Sigmoid colon (tissue), 7 donors: Measurements from ENCODE around the gene LVRN. TPM values are rescaled to one million over a fixed set of nuclear protein-coding genes. Genes with fewer than 3 reads are reported as not detected.
A peak's percentile ranks its signal among the peaks of the same experiment; 100 is the strongest.

ENCODE experiments used
- DNase-seq: peaks from one replicate; pipeline ENCODE4 v3.0.0-alpha.2; 2019
- H3K27ac ChIP-seq, 4 donors: fragments of 200-600 bp; sonication (generic); one replicate each; pipeline ENCODE4 v1.5.1; 2016 to 2019; ENCODE audit warnings: mild to moderate bottlenecking in 1 of 4
- H3K27me3 ChIP-seq, 3 donors: fragments of 200-600 bp; sonication (generic); one replicate each; pipeline ENCODE4 v1.5.1; 2019; ENCODE audit warnings: mild to moderate bottlenecking in 1 of 3
- H3K36me3 ChIP-seq, 4 donors: fragments of 200-600 bp; sonication (generic); one replicate each; pipeline ENCODE4 v1.5.1; 2016 to 2019
- H3K4me1 ChIP-seq, 4 donors: fragments of 200-600 bp; sonication (generic); one replicate each; pipeline ENCODE4 v1.5.1; 2017 to 2019
- H3K4me3 ChIP-seq, 4 donors: fragments of 200-600 bp; sonication (generic); one replicate each; pipeline ENCODE4 v1.5.1; 2017 to 2019; ENCODE audit warnings: mild to moderate bottlenecking in 2 of 4, moderate library complexity in 1 of 4
- H3K9me3 ChIP-seq, 4 donors: fragments of 200-600 bp in 3 of 4; sonication (generic) in 3 of 4; one replicate each; pipeline versions ENCODE4 v1.5.1 to v1.6.1; 2013 to 2019
- CTCF ChIP-seq, 4 experiments: fragments of 450-650 bp in 3 of 4; fragments of 200-600 bp in 1 of 4; IDR thresholded peaks; one replicate each; pipeline ENCODE4 v1.5.1; 2016 to 2019; ENCODE audit warnings: antibody characterized with exemption in 4 of 4, mild to moderate bottlenecking in 3 of 4, moderate library complexity in 2 of 4
- EP300 ChIP-seq, 4 donors: sonication (generic); formaldehyde crosslinking; IDR thresholded peaks; one replicate each; pipeline ENCODE4 v1.6.1; 2017; ENCODE audit warnings: antibody characterized with exemption in 4 of 4
- POLR2A ChIP-seq, 2 donors: fragments of 450-650 bp; IDR thresholded peaks; one replicate each; pipeline ENCODE4 v1.6.1; 2016; ENCODE audit warnings: antibody characterized with exemption in 2 of 2, mild to moderate bottlenecking in 2 of 2, moderate library complexity in 2 of 2
- POLR2AphosphoS5 ChIP-seq, 4 donors: sonication (generic); formaldehyde crosslinking; IDR thresholded peaks; one replicate each; pipeline ENCODE4 v1.6.1; 2017; ENCODE audit warnings: antibody characterized with exemption in 4 of 4
- WGBS, 2 donors: extraction: QIAGEN DNeasy Blood & Tissue Kit; methylation state at CpG; one replicate each; pipeline ENCODE4 v1.1.7; 2013; 5-methylcytosine and 5-hydroxymethylcytosine counted together
- intact Hi-C: fragments of 100-400 bp; cut with DNase I; formaldehyde crosslinking; loops from one replicate; pipeline ENCODE4 v1.15.1; 2023
- polyA plus RNA-seq, 3 donors: library from polyadenylated mRNA; stranded (reverse); fragments of 200-250 nt; gene quantifications; one replicate each; pipeline ENCODE4 v1.2.3, GENCODE V29; 2013
- total RNA-seq, 4 donors: library from RNA; depleted of rRNA; stranded (reverse); fragments of >200 nt; gene quantifications; one replicate each; pipeline ENCODE4 v1.1.0, GENCODE V29; 2016
- donor health status: healthy with polysubstance abuse.
- donor health status: Bipolar disorder and iron deficiency.
- donor health status: healthy.

The LVRN gene
- total and polyA plus RNA-seq, 7 donors, result 0.23 to 8.4 (median 3.9) TPM

GRCh38 chr5:115979201-115980041, 17.1 kb downstream of the LVRN start:
- Histone ChIP-seq H3K27me3 (no peaks in the 10 kb centered on the region), H3K9me3 (no peaks in the 10 kb centered on the region), H3K27ac (peak overlapping the region in 2 of 4 donors; percentile 12 to 56), H3K4me3 (no peak overlapping the region), H3K36me3 (no peaks in the 10 kb centered on the region), H3K4me1 (peaks cover 0 to 7% (median 0%) of the 10 kb centered on the region in 4 donors)
- WGBS, 2 donors, result 38 to 68% methylated on average over 3 of the region's 3 CpGs
- intact Hi-C loops, result no loop called here
- TF ChIP-seq POLR2A (IDR thresholded peaks at IDR 0.05) (no peak), POLR2AphosphoS5 (IDR thresholded peaks at IDR 0.05) (peak in 3 of 4 donors; percentile 5 to 31 (median 26))
- no peak for DNase-seq

GRCh38 chr5:115983519-115983918, 21.2 kb downstream of the LVRN start:
- TF ChIP-seq POLR2A (IDR thresholded peaks at IDR 0.05), result no peak
- no peak for TF ChIP-seq POLR2AphosphoS5 (IDR thresholded peaks at IDR 0.05)
- no peak for TF ChIP-seq CTCF (IDR thresholded peaks at IDR 0.05)
- TF ChIP-seq EP300 (IDR thresholded peaks at IDR 0.05), result no peak
- WGBS, 2 donors, result 82 to 94% methylated on average over 1 of the region's 1 CpG
- DNase-seq, result no peak
- H3K36me3 ChIP-seq, result no peaks in the 10 kb centered on the region
- intact Hi-C loops, result no loop called here
- H3K9me3 ChIP-seq, result no peaks in the 10 kb centered on the region
- no peaks in the 10 kb centered on the region for H3K27me3 ChIP-seq
- no peak overlapping the region for H3K4me3 ChIP-seq
- peaks cover 0 to 6% (median 0%) of the 10 kb centered on the region in 4 donors for H3K4me1 ChIP-seq
- no peak overlapping the region for H3K27ac ChIP-seq

- Histone ChIP-seq H3K27ac (no peak overlapping the region), H3K9me3 (no peaks in the 10 kb centered on the region), H3K4me1 (peaks cover 0 to 6% (median 0%) of the 10 kb centered on the region in 4 donors), H3K4me3 (no peak overlapping the region), H3K36me3 (no peaks in the 10 kb centered on the region), H3K27me3 (no peaks in the 10 kb centered on the region)
- intact Hi-C loops, result no loop called here
- DNase-seq, result no peak
- TF ChIP-seq POLR2A (IDR thresholded peaks at IDR 0.05) (no peak), EP300 (IDR thresholded peaks at IDR 0.05) (no peak), POLR2AphosphoS5 (IDR thresholded peaks at IDR 0.05) (no peak), CTCF (IDR thresholded peaks at IDR 0.05) (no peak)
- WGBS, 2 donors, result 83 to 88% methylated on average over 10 of the region's 10 CpGs
Measured at GRCh38 chr5:115985802-115986757, 23.8 kb downstream of the LVRN start.

GRCh38 chr5:115988002-115988401, 25.7 kb downstream of the LVRN start:
- no peak for DNase-seq
- Histone ChIP-seq H3K36me3 (no peaks in the 10 kb centered on the region), H3K4me3 (no peak overlapping the region), H3K4me1 (peaks cover 0 to 6% (median 0%) of the 10 kb centered on the region in 4 donors), H3K27me3 (no peaks in the 10 kb centered on the region), H3K9me3 (no peaks in the 10 kb centered on the region), H3K27ac (no peak overlapping the region)
- 83 to 92% methylated on average over 2 of the region's 2 CpGs for WGBS, 2 donors
- intact Hi-C loops, result no loop called here
- no peak for TF ChIP-seq EP300 (IDR thresholded peaks at IDR 0.05)
- TF ChIP-seq POLR2AphosphoS5 (IDR thresholded peaks at IDR 0.05), result no peak
- no peak for TF ChIP-seq CTCF (IDR thresholded peaks at IDR 0.05)
- no peak for TF ChIP-seq POLR2A (IDR thresholded peaks at IDR 0.05)
